Measurements from ENCODE around the gene LMTK2.

LMTK2 gene

GRCh38 chr7:98085674-98086073, 21.0 kb upstream of the LMTK2 start:
- Histone ChIP-seq H3K36me3 (ENCODE audit: low read length) (no peaks in the 10 kb centered on the region), H3K9me2 (replicated peaks; ENCODE audit: insufficient read depth, low read length) (no peaks in the 10 kb centered on the region), H3K9ac (ENCODE audit: low read length) (no peak overlapping the region), H3K27ac (ENCODE audit: low read depth, low read length) (no peak overlapping the region), H3F3A (ENCODE audit: insufficient read depth) (no peaks in the 10 kb centered on the region), H3K79me2 (ENCODE audit: insufficient read depth, low read length) (no peaks in the 10 kb centered on the region), H3K27me3 (ENCODE audit: low read length) (no peaks in the 10 kb centered on the region), H2AFZ (ENCODE audit: low read depth, low read length, severe bottlenecking) (no peak overlapping the region), H3K4me2 (ENCODE audit: low read depth, low read length, poor library complexity, severe bottlenecking) (no peak overlapping the region), H3K4me3 (ENCODE audit: insufficient read depth, low read length, poor library complexity, severe bottlenecking) (no peak overlapping the region), H4K20me1 (ENCODE audit: low read depth, low read length) (no peaks in the 10 kb centered on the region), H3K9me3 (ENCODE audit: insufficient read depth, low read length) (no peaks in the 10 kb centered on the region)
- no peak for TF ChIP-seq EZH2phosphoT487 (conservative IDR thresholded peaks at IDR 0.05; ENCODE audit: low read length)
- TF ChIP-seq CTCF (IDR thresholded peaks at IDR 0.05; ENCODE audit: insufficient read depth, low read length, poor library complexity, severe bottlenecking) = no peak

- Histone ChIP-seq H2AFZ (ENCODE audit: low read depth, low read length, severe bottlenecking) (no peak overlapping the region), H3K4me3 (ENCODE audit: insufficient read depth, low read length, poor library complexity, severe bottlenecking) (no peak overlapping the region), H3K27me3 (ENCODE audit: low read length) (no peaks in the 10 kb centered on the region), H3K79me2 (ENCODE audit: insufficient read depth, low read length) (no peaks in the 10 kb centered on the region), H3K9me2 (replicated peaks; ENCODE audit: insufficient read depth, low read length) (no peaks in the 10 kb centered on the region), H3K4me2 (ENCODE audit: low read depth, low read length, poor library complexity, severe bottlenecking) (no peak overlapping the region), H3K9me3 (ENCODE audit: insufficient read depth, low read length) (no peaks in the 10 kb centered on the region), H3K9ac (ENCODE audit: low read length) (no peak overlapping the region), H3K36me3 (ENCODE audit: low read length) (no peaks in the 10 kb centered on the region), H3F3A (ENCODE audit: insufficient read depth) (no peaks in the 10 kb centered on the region), H3K27ac (ENCODE audit: low read depth, low read length) (no peak overlapping the region), H4K20me1 (ENCODE audit: low read depth, low read length) (no peaks in the 10 kb centered on the region)
- TF ChIP-seq CTCF (IDR thresholded peaks at IDR 0.05; ENCODE audit: insufficient read depth, low read length, poor library complexity, severe bottlenecking) (no peak), EZH2phosphoT487 (conservative IDR thresholded peaks at IDR 0.05; ENCODE audit: low read length) (no peak)
Observed at GRCh38 chr7:98086281-98086718, 20.4 kb upstream of the LMTK2 start.

- H3K9ac ChIP-seq (ENCODE audit: low read length) = no peak overlapping the region
- H3K4me2 ChIP-seq (ENCODE audit: low read depth, low read length, poor library complexity, severe bottlenecking) = no peak overlapping the region
- H3K27me3 ChIP-seq (ENCODE audit: low read length) = no peaks in the 10 kb centered on the region
- H4K20me1 ChIP-seq (ENCODE audit: low read depth, low read length) = no peaks in the 10 kb centered on the region
- no peak overlapping the region for H3K27ac ChIP-seq (ENCODE audit: low read depth, low read length)
- no peaks in the 10 kb centered on the region for H3K36me3 ChIP-seq (ENCODE audit: low read length)
- H3K9me2 ChIP-seq (replicated peaks; ENCODE audit: insufficient read depth, low read length) = no peaks in the 10 kb centered on the region
- no peaks in the 10 kb centered on the region for H3K9me3 ChIP-seq (ENCODE audit: insufficient read depth, low read length)
- TF ChIP-seq CTCF (IDR thresholded peaks at IDR 0.05; ENCODE audit: insufficient read depth, low read length, poor library complexity, severe bottlenecking) (no peak), EZH2phosphoT487 (conservative IDR thresholded peaks at IDR 0.05; ENCODE audit: low read length) (no peak)
- H2AFZ ChIP-seq (ENCODE audit: low read depth, low read length, severe bottlenecking) = no peak overlapping the region
- no peak overlapping the region for H3K4me3 ChIP-seq (ENCODE audit: insufficient read depth, low read length, poor library complexity, severe bottlenecking)
- H3K79me2 ChIP-seq (ENCODE audit: insufficient read depth, low read length) = no peaks in the 10 kb centered on the region
- H3F3A ChIP-seq (ENCODE audit: insufficient read depth) = no peaks in the 10 kb centered on the region
Observed at GRCh38 chr7:98088109-98088508, 18.6 kb upstream of the LMTK2 start.

Measured in SU-DHL-6 (cell line).